Head of caudate nucleus (tissue), 42 donors: ENCODE measurements around the gene TENM4.

ENCODE experiments used
- DNase-seq, 42 donors: peaks; one replicate each; pipeline versions ENCODE4 v3.0.0 to v3.0.0-alpha.2; 2020 to 2021; ENCODE audit warnings: mixed read lengths in 7 of 42
- intact Hi-C: fragments of 100-400 bp; cut with DNase I; formaldehyde crosslinking; loops from one replicate; pipeline ENCODE4 v1.15.0; 2022

Gene TENM4

DNA sequence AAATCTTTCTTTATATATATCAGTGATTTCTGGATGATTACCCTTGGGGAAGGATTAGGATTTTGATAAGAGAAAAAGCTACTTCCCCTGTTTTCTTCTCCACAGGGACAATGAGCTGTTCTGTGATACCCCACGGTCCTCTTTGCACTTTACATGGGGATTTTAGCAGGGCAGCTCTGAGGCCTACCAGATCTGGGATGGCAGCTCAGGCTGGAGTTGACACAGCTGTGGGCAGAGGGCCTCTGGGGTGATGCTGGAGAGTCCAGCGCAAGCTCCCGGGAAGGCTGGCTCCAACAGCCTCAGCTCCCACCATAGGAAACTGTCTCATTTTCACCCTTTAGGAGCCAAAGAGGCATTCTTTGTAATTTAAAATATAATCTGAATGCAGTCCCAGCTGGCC lies 482.4 kb downstream of the TENM4 start:
- no peak for DNase-seq
- intact Hi-C loops, result no loop called here

- intact Hi-C loops, result no loop called here
- DNase-seq, result no peak
These were observed 483.2 kb downstream of the TENM4 start for GRCh38 chr11:78957476-78958245.

DNA sequence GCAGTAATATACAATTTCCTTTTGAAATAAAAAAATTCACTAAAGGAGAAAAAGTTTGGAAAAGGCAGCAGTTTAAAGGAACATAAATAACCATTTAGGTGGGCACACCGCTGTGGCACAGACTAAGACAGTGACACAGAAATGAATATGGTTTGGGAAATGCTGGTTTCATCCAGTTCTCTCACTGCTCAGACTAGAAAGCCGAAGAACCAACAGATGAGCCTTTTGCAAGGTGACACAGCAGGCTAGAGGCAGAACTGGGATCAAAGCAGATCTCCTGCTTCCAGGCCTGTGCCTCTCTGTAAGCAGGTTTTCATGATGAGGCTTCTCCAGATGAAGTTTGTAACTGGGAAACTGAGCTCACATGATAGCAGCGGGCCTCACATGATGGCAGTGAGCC lies 486.1 kb downstream of the TENM4 start:
- DNase-seq, result no peak
- intact Hi-C loops, result no loop called here

DNA sequence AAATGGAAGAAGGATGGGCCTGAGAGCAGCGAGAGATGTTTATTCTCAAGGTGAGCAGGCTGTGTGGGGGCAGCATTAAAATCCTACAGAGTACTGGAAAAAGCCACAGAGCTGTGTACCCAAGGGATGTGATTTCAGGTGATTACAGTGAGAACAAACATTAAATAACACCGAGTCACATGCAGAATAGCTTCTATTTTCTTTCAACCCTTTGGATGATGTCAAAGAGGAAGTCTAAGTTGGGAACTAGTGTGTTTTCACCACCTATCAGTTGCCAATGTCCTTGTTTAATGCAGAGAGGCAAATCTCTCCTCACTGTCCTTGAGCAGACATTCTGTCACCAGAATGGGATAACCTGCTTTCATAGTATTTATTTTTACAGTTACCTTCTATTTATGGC lies 486.6 kb downstream of the TENM4 start:
- no peak for DNase-seq
- intact Hi-C loops, result no loop called here

- DNase-seq, result no peak
- intact Hi-C loops, result no loop called here
These were observed 487.9 kb downstream of the TENM4 start for GRCh38 chr11:78952890-78953289.

- intact Hi-C loops, result no loop called here
- no peak for DNase-seq
These were observed 488.7 kb downstream of the TENM4 start for GRCh38 chr11:78952175-78952574.

DNA sequence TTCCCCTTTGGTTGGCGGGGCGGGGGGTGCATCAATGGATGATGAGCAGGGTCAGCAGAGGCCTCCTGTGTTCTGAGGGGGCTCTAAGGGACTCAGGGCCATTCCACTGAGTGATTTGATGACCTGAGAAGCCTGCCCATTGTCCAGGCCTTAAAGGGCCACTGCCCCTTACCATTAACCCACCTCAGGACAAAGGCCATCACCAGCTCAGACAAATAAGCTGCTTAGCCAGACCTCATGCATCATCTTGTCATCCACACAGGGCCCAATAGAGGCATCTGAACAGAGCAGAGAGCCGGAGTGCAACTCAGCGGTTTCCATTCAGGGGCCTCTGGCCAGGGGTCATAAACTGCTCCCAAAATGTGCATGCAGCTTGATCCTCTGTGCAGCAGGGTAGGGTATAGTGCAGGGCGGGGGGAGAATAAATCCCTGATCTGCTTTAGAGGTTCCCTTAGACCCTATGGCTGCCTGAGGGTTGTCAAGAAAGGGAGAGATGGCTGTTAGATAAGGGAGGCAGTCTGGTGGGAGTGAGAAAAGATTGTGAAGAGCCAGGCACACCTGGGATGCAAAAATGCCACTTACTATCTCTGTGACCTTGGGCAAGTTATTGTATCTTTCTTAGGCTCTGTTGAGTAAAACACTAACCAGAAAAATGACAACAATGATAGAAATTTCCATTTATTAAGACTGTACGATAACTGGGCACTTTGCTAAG lies 490.7 kb downstream of the TENM4 start:
- no peak for DNase-seq
- intact Hi-C loops, result no loop called here

DNA sequence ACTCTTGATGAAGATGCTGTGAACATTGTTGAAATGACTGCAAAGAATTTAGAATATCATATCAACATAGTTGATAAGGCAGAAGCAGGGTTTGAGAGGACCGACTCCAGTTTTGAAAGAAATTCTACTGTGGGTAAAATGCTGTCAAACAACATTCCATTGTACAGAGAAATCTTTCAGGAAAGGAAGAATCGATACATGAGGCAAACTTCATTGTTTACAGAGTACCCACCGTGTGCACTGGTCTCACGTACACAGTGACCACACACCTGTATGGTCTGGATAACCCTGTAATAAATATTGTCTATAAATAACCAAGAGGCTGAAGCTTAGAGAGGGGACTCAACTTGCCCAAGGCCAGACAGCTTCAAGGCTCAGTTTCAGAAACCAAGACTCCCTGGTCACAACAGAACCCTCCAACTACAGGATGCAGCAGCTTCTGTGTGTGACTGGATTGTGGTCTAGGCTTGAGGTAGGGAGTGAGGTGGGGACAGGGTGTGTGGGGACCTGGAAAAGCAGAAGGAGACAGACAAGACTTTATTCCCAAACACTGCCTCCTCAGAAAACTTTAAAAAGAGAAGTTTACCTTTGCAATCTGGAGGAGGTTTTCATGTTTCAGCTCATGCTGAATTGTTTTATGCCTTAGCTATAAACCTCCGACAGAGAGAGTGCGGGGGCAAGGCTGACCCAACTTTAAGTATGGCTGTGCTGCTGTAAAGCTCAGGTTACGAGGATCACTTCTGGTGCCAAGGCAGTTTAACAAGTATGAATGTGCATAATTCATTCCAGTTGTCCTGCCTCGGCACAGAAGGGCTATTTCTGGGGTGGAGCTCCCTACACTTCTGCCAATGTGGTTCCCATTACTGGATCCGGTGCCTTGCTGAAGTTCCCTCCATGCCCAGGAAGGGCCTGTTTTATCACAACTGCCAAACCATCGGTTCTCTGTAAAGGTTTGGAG lies 493.6 kb downstream of the TENM4 start:
- intact Hi-C loops, result no loop called here
- no peak for DNase-seq

GRCh38 chr11:78943841-78944240 lies 497.0 kb downstream of the TENM4 start:
- intact Hi-C loops, result no loop called here

GRCh38 chr11:78943154-78943553 lies 497.7 kb downstream of the TENM4 start:
- DNase-seq, result no peak
- intact Hi-C loops, result no loop called here

More at GRCh38 chr11:78943841-78944240, 497.0 kb downstream of the TENM4 start:
- DNase-seq, result no peak

GRCh38 chr11:78941226-78941851 lies 499.5 kb downstream of the TENM4 start:
- no peak for DNase-seq
- intact Hi-C loops, result no loop called here

DNA sequence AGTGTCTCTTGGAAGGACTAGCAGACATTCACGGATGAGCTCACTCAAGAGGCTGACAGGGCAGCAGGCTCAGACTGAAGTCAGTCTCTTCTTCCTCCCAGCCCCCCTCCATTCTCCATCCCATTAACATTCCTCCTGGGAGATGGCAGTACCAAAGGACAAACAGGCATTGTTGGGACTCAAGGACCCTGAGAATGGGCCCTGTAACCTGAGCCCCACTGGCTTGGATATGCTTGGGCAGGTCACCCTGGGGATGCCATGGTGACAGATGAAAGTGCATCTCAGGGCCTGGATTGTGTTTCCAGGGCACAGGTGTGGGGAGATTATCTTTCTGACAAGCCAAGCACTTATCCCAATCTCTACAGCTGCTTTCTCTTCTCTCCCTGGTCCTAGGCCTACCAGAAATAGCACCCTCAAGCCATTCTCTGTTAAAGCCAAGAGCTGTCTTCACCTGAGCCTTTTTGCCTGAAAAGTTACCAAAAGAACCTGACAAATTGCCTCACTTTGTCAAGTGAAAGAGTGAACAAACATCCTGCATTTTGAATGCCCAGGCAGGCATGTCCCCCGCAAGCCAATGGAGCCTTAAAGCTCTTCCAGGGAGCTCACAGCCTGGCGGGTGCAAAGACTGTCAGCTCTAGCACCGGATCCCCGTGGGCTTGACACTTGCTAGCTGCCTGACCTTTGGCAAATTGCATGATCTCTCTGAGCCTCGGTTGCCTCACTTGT lies 500.2 kb downstream of the TENM4 start:
- DNase-seq, result no peak
- intact Hi-C loops, result no loop called here

DNA sequence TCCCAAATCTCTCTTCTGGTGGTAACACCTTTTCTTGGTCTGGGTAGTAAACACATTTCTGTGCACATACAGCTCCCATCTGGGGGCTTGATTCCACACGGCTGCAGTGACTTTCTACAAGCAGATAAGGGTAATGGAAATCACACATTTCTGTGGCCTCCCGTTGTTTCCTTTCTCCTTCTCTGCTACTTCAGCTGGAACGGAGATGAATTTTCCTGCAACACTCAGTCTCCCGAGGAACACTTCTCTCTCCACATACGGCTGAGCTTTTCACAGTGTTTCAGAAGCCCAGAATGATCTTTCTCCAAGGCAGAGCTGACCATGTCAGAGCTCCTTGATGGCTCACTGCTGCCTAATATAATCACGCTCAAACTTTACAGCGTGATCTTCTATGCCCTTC lies 501.9 kb downstream of the TENM4 start:
- intact Hi-C loops, result no loop called here
- no peak for DNase-seq

DNA sequence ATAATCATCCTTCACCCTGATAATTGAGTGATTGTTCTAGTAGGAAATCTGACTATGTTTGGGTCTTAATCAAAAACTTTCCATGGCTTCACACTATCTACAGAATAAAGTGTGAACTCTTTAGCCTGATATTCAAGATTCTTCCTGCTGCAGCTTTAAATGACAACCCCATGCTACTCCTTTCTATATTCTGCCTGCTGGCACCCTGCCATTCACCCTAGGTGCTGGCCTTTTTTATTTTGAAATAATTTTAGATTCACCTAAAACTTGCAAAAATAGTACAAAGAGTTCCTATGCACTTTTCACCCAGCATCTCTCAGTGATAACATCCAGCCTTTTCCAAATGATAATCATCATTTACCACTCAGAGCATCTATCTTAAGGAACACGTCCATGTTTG lies 502.8 kb downstream of the TENM4 start:
- peak in 2 of 42 donors; percentile 31 to 63 for DNase-seq
- intact Hi-C loops, result no loop called here

DNA sequence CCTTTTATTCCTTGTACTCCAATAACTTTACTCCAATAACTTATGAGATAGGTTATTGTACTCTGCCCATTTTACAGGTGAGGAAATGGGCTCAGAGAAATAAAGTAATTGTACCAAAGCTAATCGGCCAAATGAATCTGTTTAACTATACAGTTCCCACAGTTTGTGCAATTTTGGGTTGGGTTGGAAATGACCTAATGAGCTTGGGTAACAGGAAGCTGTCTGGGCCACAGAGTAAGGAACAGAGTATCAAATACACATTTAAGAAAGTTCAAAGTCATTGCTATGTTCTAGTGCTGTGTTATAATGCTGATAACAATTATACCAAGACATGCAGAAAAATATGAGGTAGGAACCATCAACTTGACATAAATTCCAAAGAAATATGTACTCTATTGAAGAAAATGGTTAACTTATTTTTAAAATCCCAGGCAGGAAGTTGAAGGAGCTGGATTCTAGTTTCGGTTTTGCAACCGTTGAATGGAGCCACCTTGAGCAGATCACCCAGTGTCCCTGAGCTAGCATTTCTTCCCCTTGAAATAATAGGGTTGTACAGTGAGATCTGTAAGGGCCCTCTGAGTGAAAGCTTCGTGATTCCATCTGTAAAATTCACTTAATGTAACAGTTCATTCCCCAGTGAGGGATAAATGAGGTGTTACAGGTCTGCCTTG lies 505.3 kb downstream of the TENM4 start:
- no peak for DNase-seq

DNA sequence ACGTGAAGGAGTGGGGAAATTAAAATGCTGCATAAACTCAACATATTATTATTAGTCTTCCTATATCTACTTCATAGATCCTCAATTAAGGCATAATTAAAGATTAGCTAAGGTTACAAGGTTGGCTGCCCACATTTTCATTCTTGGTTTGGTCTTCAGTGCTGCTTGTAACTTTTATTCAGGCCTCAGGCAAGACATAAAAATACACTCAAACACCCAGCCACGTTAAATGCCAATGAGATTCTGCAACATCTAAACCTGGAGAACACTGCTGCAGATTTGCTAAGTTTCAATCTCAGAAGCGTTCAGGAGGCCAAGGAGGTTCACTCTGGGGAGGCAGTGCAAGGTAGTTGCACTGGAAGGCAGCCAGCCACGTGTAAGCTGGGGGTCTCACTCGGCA lies 507.5 kb downstream of the TENM4 start:
- intact Hi-C loops, result no loop called here
- DNase-seq, result no peak

More for the DNA sequence above, 505.3 kb downstream of the TENM4 start:
- intact Hi-C loops, result no loop called here

- DNase-seq, result no peak
- intact Hi-C loops, result no loop called here
These were observed 508.1 kb downstream of the TENM4 start for GRCh38 chr11:78932757-78933156.

DNA sequence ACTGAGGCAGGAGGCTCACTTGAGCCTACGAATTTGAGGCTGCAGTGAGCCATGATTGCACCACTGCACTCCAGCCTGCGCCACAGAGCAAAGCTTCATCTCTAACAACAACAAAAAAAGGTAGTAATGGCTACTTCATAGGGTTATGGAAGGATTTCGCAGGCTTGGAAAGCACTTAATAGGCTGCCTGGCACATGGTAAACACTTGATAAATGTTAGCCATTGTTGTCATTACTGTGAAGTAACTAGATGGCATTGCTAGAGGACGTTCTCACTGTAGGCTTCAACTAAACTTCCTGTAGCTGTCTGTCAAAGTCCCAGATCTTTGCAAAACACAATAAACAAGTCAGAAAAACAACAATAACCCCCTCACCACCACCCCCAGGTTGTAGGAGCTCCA lies 508.9 kb downstream of the TENM4 start:
- intact Hi-C loops, result no loop called here
- no peak for DNase-seq
